H1 (cell line): ENCODE measurements around the gene DARS1. TPM values are rescaled to one million over a fixed set of nuclear protein-coding genes. Genes with fewer than 3 reads are reported as not detected.

ENCODE experiments used
- ASH2L ChIP-seq: fragments of 200-600, 300-600 bp; sonication (generic); IDR thresholded peaks from one replicate; pipeline ENCODE4 v1.7.1; 2017; ENCODE audit warnings: low read length
- polyA plus RNA-seq, 7 experiments: library from polyadenylated mRNA; depleted of rRNA in 3 of 7; stranded (reverse) in 5 of 7; unstranded in 2 of 7; fragments of >200 nt in 5 of 7; fragments of 200-250 nt in 2 of 7; gene quantifications; 1 replicate in 5 of 7; 2 replicates in 1 of 7; 4 replicates in 1 of 7; pipeline versions ENCODE4 v1.2.1 to v1.2.3, GENCODE V29; 2011 to 2013; ENCODE audit warnings: missing spikeins in 2 of 7, mixed read lengths in 2 of 7
- total RNA-seq: library from RNA; stranded (reverse); fragmentation: NEBNext Ultra II Directional; extraction: Animal tissue kit (Norgen Biotek cat#: 25700); gene quantifications from 2 replicates; pipeline ENCODE4 v1.2.1, GENCODE V29; 2021

The DARS1 gene
- total and polyA plus RNA-seq, 2 of the 8 experiments (the other 6 are each of a cell fraction or from before 2014, with no cell fraction given), result 61.7 to 85.9 TPM

DNA sequence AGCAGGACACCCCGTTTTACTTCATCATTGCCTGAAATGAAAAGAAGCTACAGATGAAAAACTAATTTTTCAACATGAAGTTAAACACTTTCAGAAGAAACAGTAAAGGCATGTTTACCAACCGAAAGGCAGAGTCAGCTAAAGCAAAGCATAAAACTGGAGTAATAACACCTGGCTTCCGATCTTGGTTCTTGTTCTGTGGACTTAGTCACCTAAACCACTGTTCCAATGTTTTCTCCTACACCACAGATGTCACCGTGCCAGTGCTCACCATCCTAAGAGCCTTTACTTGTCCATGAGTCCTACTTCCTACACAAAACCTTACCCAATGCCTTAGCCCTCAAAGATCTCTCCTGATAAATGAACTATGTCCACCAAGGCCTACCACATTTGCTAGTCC lies 122.7 kb downstream of the DARS1 start (continued):
- TF ChIP-seq ASH2L, result no peak

Other genes with a start within 250 kb of the DARS1 start
- 64.2 and 66.0 TPM in 2 replicates for gene UBXN4, start 243.8 kb downstream of the DARS1 start, total RNA-seq
- 13.6 and 20.1 TPM in 2 replicates for gene UBXN4, start 243.8 kb downstream of the DARS1 start, polyA plus RNA-seq (2011; rRNA removed)
- 0.06 and 0.11 TPM in 2 replicates for gene LCT, start 148.4 kb downstream of the DARS1 start, total RNA-seq
- gene LCT, start 148.4 kb downstream of the DARS1 start, polyA plus RNA-seq (2011; rRNA removed), result 0.03 TPM in 1 of 2 replicates, not detected in the other
- gene MCM6, start 109.2 kb downstream of the DARS1 start, total RNA-seq, result 132 and 134 TPM in 2 replicates
- gene MCM6, start 109.2 kb downstream of the DARS1 start, polyA plus RNA-seq (2011; rRNA removed), result 42.3 and 60.2 TPM in 2 replicates
- 1.3 and 1.8 TPM in 2 replicates for gene CXCR4, start 132.5 kb upstream of the DARS1 start, total RNA-seq
- 1.9 and 2.8 TPM in 2 replicates for gene CXCR4, start 132.5 kb upstream of the DARS1 start, polyA plus RNA-seq (2011; rRNA removed)